ENCODE measurements around the gene RFX4. TPM values are rescaled to one million over a fixed set of nuclear protein-coding genes. Genes with fewer than 3 reads are reported as not detected.

The RFX4 gene
- total and polyA plus RNA-seq, 2 donors (not counting 3 experiments of a cell fraction or from before 2014, with no cell fraction given) = not detected

DNA sequence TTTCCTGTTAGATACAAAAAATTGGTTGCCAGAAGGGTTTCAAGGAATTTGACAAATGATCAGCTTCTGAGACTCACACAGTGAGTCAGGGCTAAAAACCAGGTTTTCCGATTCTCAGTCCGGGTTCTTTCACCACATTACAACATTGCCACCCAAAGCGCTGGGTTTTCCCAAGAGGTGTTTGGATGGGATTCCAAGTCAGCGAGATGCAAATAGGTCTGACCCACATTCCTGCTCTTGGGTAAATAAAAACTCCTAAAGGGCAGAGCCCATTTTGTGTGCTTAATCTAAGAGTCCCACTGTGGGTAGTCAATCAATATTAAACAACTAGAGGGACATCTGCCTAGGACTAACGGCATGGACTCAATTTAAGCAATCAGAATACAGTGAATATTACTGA lies 186.3 kb downstream of the RFX4 start:
- POLR2A ChIA-PET = no interaction called here

GRCh38 chr12:106769546-106769945 lies 186.7 kb downstream of the RFX4 start:
- Histone ChIP-seq H3K9me1 (replicated peaks; ENCODE audit: control insufficient read depth, extremely low read depth, insufficient read depth, low read length) (no peaks in the 10 kb centered on the region), H3K36me3 (ENCODE audit: control insufficient read depth in 2 of 2, extremely low read depth in 1 of 2, insufficient read depth in 2 of 2, low read length in 2 of 2) (no peaks in the 10 kb centered on the region), H3K79me2 (ENCODE audit: control insufficient read depth, insufficient read depth, low read length) (no peaks in the 10 kb centered on the region), H3K27ac (ENCODE audit: insufficient read depth, low read depth, low read length) (no peak overlapping the region), H2AFZ (ENCODE audit: low read depth, low read length) (no peak overlapping the region), H3K9me3 (replicated peaks; ENCODE audit: control insufficient read depth, insufficient read depth, low read length) (no peaks in the 10 kb centered on the region), H4K20me1 (replicated peaks; ENCODE audit: control insufficient read depth, extremely low read depth, insufficient read depth, low read length) (no peaks in the 10 kb centered on the region), H3K4me2 (ENCODE audit: insufficient read depth, low read length) (no peak overlapping the region), H3K27me3 (ENCODE audit: control insufficient read depth in 2 of 2, insufficient read depth in 2 of 2, low read length in 2 of 2) (peaks cover 0 to 8% of the 10 kb centered on the region in 2 experiments), H3K9ac (replicated peaks; ENCODE audit: extremely low read depth, insufficient read depth, low read length) (no peak overlapping the region), H3K4me1 (ENCODE audit: control insufficient read depth, extremely low read depth, insufficient read depth, low read length) (peaks cover 7% of the 10 kb centered on the region), H3K4me3 (replicated peaks in 1 of 3; ENCODE audit: insufficient read depth in 1 of 3, low read depth in 1 of 3, low read length in 3 of 3) (no peak overlapping the region)
- DNase-seq (ENCODE audit: low read depth, low spot score) = no peak
- intact Hi-C loops (cut with micrococcal nuclease) = no loop called here
- POLR2A ChIA-PET = no interaction called here
- TF ChIP-seq MYC (IDR thresholded peaks at IDR 0.05; ENCODE audit: low read depth, low read length) = no peak
- TF ChIP-seq JUN (IDR thresholded peaks at IDR 0.05; ENCODE audit: borderline replicate concordance, insufficient read depth, insufficient read length, low read depth) = no peak
- TF ChIP-seq POLR2A (IDR thresholded peaks at IDR 0.05; ENCODE audit: low read depth, low read length) = no peak
- TF ChIP-seq FOS (IDR thresholded peaks at IDR 0.05; ENCODE audit: borderline replicate concordance, insufficient read depth, low read length) = no peak
- no peak for TF ChIP-seq EZH2 (IDR thresholded peaks at IDR 0.05; ENCODE audit: borderline replicate concordance, low read depth, low read length, severe bottlenecking)
- TF ChIP-seq, protein P1, sequence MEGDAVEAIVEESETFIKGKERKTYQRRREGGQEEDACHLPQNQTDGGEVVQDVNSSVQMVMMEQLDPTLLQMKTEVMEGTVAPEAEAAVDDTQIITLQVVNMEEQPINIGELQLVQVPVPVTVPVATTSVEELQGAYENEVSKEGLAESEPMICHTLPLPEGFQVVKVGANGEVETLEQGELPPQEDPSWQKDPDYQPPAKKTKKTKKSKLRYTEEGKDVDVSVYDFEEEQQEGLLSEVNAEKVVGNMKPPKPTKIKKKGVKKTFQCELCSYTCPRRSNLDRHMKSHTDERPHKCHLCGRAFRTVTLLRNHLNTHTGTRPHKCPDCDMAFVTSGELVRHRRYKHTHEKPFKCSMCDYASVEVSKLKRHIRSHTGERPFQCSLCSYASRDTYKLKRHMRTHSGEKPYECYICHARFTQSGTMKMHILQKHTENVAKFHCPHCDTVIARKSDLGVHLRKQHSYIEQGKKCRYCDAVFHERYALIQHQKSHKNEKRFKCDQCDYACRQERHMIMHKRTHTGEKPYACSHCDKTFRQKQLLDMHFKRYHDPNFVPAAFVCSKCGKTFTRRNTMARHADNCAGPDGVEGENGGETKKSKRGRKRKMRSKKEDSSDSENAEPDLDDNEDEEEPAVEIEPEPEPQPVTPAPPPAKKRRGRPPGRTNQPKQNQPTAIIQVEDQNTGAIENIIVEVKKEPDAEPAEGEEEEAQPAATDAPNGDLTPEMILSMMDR (IDR thresholded peaks at IDR 0.05; ENCODE audit: extremely low read depth in 1 of 2, insufficient read depth in 1 of 2, low read depth in 1 of 2, low read length in 2 of 2) = no peak
- no peak for TF ChIP-seq POLR2AphosphoS5 (IDR thresholded peaks at IDR 0.05; ENCODE audit: insufficient read depth, low read depth, low read length)
- no peak for FAIRE-seq
- CTCF ChIA-PET = no interaction called here
- dilution Hi-C loops (cut with MboI; ENCODE audit: extremely low pct_ligation_motif_present, low sequenced_read_pairs) = no loop called here
- BruUV-seq (replicated peaks) = no TSS peak

More for the DNA sequence above, 186.3 kb downstream of the RFX4 start:
- Histone ChIP-seq H3K9ac (replicated peaks; ENCODE audit: extremely low read depth, insufficient read depth, low read length) (no peak overlapping the region), H3K9me1 (replicated peaks; ENCODE audit: control insufficient read depth, extremely low read depth, insufficient read depth, low read length) (no peaks in the 10 kb centered on the region), H3K9me3 (replicated peaks; ENCODE audit: control insufficient read depth, insufficient read depth, low read length) (no peaks in the 10 kb centered on the region), H3K79me2 (ENCODE audit: control insufficient read depth, insufficient read depth, low read length) (no peaks in the 10 kb centered on the region), H3K36me3 (ENCODE audit: control insufficient read depth in 2 of 2, extremely low read depth in 1 of 2, insufficient read depth in 2 of 2, low read length in 2 of 2) (no peaks in the 10 kb centered on the region), H3K27me3 (ENCODE audit: control insufficient read depth in 2 of 2, insufficient read depth in 2 of 2, low read length in 2 of 2) (peaks cover 0 to 8% of the 10 kb centered on the region in 2 experiments), H3K4me2 (ENCODE audit: insufficient read depth, low read length) (no peak overlapping the region), H2AFZ (ENCODE audit: low read depth, low read length) (no peak overlapping the region), H3K4me1 (ENCODE audit: control insufficient read depth, extremely low read depth, insufficient read depth, low read length) (peaks cover 7% of the 10 kb centered on the region), H3K4me3 (replicated peaks in 1 of 3; ENCODE audit: insufficient read depth in 1 of 3, low read depth in 1 of 3, low read length in 3 of 3) (no peak overlapping the region), H3K27ac (ENCODE audit: insufficient read depth, low read depth, low read length) (no peak overlapping the region), H4K20me1 (replicated peaks; ENCODE audit: control insufficient read depth, extremely low read depth, insufficient read depth, low read length) (no peaks in the 10 kb centered on the region)
- BruUV-seq (replicated peaks) = no TSS peak
- FAIRE-seq (no peak), DNase-seq (ENCODE audit: low read depth, low spot score) (no peak)
- TF ChIP-seq POLR2AphosphoS5 (IDR thresholded peaks at IDR 0.05; ENCODE audit: insufficient read depth, low read depth, low read length) (no peak), FOS (IDR thresholded peaks at IDR 0.05; ENCODE audit: borderline replicate concordance, insufficient read depth, low read length) (no peak), JUN (IDR thresholded peaks at IDR 0.05; ENCODE audit: borderline replicate concordance, insufficient read depth, insufficient read length, low read depth) (no peak)
- TF ChIP-seq, protein P1 (IDR thresholded peaks at IDR 0.05; ENCODE audit: extremely low read depth in 1 of 2, insufficient read depth in 1 of 2, low read depth in 1 of 2, low read length in 2 of 2) = no peak
- TF ChIP-seq, protein P2, sequence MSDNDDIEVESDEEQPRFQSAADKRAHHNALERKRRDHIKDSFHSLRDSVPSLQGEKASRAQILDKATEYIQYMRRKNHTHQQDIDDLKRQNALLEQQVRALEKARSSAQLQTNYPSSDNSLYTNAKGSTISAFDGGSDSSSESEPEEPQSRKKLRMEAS (IDR thresholded peaks at IDR 0.05; ENCODE audit: insufficient read depth, insufficient read length) = no peak
- CTCF ChIA-PET = no interaction called here
- intact Hi-C loops (cut with micrococcal nuclease) = no loop called here
- dilution Hi-C loops (cut with MboI; ENCODE audit: extremely low pct_ligation_motif_present, low sequenced_read_pairs) = no loop called here

Measured in endothelial cell of umbilical vein (primary cell).